C4-2B (cell line): ENCODE measurements around the gene ZDHHC22.

Experiments
- CTCF ChIP-seq: fragments of 450-650 bp; conservative IDR thresholded peaks from 2 replicates; pipeline ENCODE4 v1.5.1; 2017; ENCODE audit warnings: mild to moderate bottlenecking
- ZFX ChIP-seq: fragments of 450-650 bp; IDR thresholded peaks from 2 replicates; pipeline ENCODE4 v1.6.1; 2017

GRCh38 chr14:77131206-77131605, 10.4 kb downstream of the ZDHHC22 start:
- no peak for TF ChIP-seq CTCF
- no peak for TF ChIP-seq ZFX
